ENCODE measurements around the gene PKP3.
"Not testable (repeated sequence)": the region's sequence is repeated elsewhere in the genome, so short reads cannot be mapped to it uniquely, and the experiment has no call there.

PKP3 gene

DNA sequence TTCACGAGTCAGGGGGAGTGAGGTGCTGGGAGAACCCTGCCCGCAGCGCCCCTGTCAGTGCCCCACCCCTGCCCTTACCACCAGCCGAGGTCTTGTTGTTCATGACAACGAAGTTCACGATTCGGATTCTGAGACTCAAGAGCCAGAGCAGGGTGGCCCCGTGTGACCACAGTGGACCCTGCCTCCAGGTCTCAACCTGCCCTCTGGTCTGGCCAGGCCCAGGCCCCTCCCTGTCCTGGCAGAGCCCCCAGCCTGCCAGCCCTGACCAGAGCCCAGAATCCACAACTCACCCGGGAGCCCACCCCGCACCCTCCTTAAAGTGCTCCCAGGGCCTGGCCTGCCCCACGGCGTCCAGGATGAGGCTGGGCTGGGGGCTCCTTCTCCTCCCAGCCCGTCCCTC lies 37.9 kb downstream of the PKP3 start:
- DNase-seq = no peak

DNA sequence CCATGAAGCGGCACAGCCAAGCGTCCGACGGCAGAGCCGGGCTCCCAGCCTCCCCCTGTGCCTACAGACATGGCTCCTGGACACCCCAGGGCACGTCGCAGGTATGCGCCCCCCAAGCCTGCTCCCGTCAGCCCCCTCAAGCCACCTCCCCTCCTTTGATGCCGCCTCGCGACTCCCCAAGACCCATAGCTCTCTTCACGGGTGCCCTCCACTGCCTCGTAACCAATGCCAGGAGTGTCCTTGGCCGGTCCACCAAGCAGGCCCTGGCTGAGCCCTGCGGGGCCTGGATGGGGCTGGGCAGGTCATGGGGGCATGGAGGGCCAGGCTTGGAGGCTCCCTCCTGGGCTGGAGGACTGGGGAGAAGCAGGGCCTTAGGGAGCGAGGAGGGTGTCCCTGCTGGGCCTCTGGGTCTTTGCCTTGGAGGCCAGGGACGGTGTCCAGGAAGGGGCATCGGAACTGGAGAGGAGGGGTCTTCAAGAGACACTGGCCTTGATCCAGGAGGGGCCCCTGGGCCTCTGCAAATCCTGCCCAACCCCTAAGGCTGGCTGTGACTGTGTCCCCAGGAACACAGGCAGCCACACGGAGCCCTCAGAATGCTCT lies 38.6 kb downstream of the PKP3 start:
- no peak for DNase-seq

DNA sequence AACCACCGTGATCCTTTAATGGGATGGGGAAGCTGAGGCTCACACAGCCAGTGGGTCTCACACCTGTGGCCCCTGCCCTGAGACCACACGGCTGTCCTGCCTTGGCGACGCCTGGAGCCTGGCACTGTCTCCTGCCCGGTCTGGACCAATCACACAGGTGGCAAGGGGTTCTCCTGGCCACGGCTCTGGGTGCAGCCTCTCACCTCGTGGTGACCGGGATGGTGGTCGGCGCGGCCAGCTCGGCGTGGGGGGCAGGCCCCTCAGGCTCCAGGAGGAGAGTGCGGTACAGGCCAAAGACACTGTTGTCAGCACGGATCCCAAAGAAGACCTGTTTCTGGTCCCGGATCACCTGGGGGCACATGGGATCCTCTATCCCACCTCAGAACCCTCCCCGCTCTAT lies 39.1 kb downstream of the PKP3 start:
- no peak for DNase-seq

DNA sequence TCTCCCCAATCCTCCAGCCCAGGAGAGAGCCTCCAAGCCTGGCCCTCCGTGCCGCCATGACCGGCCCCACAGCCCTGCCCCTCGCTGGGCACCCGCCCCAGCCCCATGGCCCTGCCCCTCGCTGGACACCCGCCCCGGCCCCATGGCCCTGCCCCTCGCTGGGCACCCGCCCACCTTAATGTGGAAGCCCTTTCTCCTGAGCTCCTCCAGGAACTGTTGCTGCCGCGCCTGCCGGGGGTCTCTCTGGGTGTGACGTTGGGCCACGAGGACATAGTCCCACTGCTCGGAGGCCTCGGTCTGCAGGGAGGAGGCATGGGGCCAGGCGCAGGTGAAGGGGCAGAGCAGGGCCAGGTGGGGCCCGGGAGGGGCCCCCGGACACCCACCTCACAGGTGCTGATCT lies 39.6 kb downstream of the PKP3 start:
- DNase-seq = no peak

DNA sequence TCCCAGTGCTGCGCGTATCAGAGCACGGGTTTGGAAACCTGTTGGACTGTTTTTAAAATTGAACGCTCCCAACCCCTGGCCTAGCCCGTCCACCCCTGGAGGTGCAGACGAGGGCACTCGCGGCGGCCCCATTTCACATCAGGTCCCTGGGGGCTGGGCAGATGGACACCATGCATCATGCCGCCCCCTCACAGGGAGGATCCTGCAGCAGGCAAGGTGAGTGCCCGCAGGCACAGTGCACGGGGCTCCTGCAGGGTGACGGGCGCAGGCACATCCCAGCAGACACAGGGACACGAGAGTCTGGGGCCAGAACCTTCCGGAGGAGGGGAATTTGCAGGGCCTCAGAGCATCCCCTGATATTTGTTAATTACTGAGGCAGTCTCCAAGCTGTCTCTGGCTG lies 40.5 kb downstream of the PKP3 start:
- no peak for DNase-seq

DNA sequence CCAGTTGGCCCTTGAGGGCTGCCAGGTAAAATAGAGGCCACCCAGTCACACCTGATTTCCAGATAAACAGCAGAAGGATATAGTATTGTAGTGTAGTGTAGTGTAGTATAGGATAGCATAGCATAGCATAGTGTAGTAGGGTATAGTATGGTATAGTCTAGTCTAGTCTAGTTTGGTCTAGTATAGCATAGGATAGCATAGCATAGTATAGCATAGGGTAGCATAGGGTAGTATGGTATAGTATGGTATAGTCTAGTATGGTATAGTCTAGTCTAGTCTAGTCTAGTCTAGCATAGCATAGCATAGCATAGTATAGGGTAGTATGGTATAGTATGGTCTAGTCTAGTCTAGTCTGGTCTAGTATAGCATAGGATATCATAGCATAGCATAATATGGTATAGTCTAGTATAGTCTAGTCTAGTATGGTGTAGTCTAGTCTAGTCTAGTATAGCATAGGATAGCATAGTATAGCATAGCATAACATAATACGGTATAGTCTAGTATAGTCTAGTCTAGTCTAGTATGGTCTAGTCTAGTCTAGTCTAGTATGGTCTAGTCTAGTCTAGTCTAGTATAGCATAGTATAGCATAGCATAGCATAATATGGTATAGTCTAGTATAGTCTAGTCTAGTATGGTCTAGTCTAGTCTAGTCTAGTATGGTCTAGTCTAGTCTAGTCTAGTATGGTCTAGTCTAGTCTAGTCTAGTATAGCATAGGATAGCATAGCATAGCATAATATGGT lies 41.2 kb downstream of the PKP3 start:
- DNase-seq = not testable (repeated sequence)

DNA sequence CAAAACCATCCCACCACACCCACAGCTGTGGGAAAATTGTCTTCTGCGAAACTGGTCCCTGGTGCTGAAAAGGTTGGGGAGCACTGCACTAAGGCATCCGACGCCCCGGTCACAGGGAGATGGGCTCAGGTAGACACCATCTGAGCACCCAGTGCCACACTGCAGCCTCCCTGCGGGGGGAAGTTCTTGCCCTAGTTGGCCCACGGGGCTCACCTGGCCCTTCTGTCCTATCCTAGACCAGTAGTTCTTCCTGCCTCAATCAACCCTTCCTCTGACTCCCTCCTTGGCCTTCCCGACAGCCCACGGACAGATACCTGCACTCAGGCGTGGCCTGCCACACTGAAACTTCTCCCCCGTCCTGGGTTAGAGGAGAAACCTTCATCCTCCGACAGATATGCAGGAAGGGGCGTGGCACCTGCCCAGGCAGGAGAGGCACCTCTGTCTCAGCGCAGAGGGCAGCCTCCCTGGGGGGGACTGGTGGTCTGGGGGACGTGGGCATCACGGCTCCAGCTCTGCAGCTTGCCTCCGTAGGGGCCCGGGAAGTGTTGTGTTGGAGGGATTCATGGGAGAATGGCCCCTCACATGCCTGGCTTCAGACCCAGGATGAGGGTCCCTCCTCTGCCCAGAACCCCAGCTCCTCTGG lies 43.3 kb downstream of the PKP3 start:
- no peak for DNase-seq

DNA sequence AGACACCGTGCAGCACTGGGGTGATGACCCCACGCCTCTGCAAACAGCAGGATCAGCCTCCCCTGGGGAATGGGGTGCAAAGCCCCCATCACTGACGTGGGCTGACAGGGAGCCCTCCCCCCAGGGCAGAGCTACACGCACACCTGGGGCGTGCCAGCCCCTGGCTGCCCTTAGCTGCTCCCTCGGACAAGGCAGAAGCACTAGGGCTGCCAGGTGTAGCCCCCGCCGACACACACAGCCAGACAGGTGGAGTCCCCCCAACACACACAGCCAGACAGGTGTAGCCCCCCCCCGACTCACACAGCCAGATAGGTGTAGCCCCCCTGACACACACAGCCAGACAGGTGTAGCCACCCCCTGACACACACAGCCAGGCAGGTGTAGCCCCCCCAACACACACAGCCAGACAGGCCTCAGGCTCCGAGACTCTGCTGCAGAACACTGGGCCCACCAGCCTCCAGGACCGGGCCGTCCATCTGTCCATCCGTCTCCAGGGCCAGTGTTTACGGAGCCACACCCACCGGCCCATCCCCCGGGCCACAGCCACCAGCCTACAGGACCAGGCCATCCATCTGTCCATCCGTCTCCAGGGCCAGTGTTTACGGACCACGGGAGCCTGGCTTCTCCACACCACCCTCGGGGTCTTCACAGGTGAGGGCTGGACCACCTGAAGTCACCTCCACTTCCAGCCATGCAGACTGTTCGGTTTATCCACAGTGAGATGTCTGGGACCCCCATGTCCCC lies 44.3 kb downstream of the PKP3 start:
- no peak for DNase-seq

DNA sequence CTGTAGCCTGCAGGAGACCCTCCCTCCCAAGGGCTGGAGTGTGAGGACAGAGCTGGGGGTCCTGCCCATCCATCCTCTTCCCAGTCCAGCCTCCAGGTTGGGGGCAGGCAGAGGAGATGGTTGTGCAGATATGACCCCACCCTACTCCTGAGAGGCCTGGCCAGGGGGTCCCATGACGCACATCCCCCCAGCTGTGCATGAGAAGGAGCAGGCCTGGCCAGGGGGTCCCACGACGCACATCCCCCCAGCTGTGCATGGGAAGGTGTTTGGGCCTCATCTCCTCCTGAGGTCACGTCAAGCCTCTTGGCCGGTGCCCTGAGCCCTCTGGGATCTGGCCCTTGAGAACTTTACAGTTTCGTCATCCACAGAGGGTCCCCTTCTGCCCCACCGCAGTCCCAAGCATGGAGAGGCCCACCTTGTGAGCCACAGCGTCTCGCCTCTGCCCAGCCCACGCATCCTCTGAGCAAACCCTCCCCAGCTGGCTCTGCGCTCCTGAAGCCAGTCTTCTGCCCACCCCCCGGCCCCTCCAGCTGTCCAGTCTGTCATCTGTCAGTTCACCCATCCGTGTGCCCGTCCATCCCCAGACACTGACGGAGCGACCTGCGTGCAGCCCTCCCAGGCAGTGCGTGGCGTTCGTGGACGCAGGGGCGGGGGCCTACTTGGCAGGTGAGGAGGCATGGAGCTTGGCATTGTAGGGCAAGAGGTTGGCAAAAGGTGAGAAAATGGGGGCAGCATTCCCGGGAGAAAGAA lies 45.5 kb downstream of the PKP3 start:
- DNase-seq = no peak

DNA sequence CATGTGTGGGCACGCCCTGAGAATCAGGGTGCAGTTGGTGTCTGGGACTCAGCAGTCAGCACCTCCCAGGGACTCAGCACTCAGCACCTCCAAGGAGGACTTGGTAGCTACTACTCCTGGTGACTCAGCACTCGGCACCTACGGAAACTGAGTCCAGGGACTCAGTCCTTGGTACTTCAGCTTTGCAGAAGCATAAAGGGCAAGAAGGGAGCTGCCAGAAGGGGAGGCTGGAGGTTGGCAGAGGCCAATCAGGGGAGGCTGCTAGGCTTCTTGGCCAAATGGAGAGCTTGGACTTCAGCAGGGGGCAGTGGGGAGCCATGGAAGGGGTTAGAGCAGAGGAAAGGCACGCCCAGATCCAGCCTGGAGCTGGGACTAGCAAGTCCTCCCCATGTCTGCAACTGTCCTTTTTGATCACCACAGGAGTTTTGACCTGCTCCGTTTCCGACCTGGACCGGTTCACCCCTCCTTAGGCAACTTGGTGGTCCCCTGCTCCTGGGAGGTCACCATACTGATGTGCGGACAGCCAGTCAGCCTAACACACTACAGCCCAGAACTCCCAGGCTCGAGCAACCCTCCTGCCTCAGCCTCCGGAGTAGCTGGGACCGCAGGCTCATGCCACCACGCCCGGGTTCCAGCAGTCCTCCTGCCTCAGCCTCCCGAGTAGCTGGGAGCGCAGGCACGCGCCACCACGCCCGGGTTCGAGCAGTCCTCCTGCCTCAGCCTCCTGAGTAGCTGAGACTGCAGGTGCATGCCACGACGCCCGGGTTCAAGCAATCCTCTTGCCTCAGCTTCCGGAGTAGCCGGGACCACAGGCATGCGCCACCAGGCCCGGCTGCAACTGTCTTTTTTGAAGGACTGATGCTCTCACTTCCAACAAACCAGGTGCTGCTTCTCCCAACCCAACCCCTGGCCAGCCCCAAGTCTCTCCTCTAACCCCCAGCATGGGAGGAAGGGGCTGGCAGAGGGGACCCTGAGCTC lies 46.3 kb downstream of the PKP3 start:
- no peak for DNase-seq

DNA sequence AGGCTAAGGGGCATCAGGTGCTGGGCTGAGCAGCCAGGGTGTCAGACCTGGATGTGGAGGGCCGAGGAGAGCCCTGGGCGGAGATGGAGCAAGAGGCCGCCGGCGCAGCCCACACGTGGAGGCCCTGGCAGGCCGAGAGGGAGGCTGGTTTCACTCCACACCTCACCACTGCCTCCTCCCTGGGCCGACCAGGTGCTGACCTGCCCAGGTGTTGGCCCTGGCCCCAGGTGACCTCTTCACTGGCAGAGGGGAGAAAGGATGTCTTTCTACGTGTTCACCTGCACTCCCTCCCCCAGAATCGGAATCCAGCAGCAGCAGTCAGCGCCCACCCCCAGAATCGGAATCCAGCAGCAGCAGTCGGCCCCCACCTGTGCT lies 47.0 kb downstream of the PKP3 start:
- no peak for DNase-seq

DNA sequence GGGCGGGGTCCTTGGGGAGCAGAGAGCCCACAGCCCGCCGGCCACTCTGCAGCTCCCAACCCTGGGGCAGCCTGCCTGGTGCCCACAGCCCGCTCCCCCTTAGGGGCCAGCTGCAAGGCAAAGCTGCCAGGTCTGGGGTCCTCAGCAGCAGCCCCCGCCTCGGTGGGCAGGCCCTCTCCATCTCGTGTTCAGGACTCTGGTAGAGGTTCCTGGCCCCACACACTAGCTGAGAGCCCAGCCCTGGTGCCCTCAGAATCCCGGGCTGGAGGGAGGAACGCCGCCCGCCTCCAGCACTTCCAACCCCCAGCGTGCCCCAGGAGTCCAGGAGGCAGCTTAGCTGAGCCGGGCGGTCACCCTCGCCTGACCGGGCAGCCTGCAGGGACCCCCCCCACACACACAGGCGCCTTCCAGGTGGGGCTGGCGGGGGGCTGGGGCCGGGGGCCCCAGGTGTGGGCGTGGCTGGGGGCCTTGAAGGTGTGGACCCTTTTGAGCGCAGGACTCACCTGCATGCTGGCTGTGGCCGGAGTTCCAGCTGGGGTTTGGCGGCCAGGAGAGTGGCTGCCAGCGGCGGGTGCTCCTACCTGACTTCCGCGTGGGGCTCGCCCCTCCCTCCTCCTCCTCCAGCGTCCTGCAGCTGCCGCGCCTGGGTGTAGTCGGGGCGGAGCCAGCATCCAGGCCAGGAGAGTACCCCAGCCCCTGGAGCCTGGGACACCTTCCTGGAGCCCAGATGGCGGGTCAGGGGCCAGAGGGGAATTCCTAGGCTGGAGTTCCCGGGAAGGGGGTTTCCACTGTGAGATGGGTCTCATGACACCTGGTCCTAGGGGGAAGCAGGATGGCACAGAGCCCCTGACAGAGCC lies 47.6 kb downstream of the PKP3 start, which contains the start of gene ANO9:
Gene ANO9, minus strand, starts transcription at position 594 of the 857 bp plus-strand sequence. Its CDS starts 85 bp downstream, at position 509.
- peak; percentile 55 to 61 for DNase-seq

DNA sequence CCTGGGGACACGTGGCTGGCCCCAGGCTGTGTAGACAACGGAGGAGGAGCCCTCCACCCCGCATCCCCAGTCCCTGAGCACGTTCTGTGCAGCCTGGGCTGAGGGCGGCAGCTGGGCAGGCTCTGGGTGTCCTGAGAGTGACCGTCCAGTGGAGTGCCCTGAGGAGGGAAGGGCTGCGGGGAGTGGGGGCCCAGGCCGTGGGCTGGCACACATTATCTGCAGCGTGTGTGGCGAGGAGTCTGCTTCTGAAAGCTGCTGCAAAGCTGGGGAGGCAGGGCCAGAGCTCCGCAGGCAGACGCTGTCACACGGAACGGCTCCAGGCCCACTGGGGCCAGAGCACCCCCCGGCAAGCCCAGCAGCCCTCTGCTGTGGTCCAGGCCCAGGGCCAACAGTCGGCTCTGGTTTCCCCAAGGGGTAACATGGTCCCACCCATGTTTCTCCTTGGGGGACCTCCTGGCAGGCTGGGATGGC lies 48.6 kb downstream of the PKP3 start:
- no peak for DNase-seq

DNA sequence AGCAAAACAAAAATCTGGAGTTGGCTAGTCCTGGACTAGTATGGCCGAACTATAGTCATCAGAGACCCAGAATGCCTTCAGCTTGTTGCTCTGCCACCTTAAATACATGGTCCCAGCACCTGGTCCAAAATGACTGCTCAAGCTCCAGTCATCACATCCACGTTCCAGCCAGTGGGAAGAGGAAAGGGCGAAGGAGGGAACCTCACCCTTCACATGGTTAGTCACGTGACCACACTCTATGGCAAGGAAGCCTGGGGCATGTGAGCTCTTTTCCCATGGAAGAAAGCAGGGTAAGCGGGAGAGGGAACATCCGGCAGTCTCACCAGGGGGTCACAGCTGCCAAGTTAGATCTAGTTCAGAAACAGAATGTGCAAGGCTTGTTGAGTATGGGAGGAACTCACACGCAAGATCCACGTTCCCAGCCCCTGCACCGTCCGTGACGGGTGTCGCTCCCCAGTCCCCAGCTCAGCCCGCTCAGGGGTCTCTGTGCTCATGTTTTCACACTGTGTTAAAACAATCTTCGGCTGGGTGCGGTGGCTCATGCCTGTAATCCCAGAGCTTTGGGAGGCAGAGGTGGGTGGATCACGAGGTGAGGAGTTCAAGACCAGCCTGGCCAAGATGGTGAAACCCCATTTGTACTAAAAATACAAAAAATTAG lies 49.7 kb downstream of the PKP3 start:
- DNase-seq = no peak

DNA sequence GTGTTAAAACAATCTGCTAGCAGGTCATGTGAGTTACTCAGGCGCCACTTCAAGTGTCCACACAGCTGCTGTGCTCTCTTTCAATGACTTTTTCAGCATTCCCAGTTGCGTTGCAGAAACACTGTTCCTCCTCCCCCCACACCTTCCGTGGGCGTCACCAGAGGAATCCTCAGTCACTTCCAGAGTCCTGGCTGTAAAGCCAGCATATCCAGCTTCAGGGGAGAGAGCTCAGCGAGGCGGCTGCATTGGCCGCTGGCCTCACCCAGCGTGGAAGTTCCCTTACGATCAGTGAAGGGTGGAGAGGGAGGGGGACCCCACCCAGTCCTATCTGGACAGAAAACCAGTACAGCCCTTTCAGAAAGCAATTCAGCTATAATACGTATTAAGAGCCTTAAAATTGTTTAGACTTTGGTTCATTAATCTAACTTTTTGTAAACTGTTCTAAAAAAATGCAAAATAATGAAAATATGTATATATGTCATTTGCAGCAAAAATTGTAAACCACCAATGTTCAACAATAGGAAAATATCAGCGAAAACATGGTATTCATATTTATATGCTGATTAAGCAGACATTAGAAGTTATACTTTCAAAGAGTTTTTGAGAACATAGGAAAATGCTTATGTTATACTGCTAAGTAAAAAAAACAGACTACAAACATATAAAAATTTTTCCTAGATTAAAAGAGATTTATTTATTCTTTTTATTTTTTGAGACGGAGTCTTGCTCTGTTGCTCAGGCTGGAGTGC lies 50.6 kb downstream of the PKP3 start:
- DNase-seq = no peak

DNA sequence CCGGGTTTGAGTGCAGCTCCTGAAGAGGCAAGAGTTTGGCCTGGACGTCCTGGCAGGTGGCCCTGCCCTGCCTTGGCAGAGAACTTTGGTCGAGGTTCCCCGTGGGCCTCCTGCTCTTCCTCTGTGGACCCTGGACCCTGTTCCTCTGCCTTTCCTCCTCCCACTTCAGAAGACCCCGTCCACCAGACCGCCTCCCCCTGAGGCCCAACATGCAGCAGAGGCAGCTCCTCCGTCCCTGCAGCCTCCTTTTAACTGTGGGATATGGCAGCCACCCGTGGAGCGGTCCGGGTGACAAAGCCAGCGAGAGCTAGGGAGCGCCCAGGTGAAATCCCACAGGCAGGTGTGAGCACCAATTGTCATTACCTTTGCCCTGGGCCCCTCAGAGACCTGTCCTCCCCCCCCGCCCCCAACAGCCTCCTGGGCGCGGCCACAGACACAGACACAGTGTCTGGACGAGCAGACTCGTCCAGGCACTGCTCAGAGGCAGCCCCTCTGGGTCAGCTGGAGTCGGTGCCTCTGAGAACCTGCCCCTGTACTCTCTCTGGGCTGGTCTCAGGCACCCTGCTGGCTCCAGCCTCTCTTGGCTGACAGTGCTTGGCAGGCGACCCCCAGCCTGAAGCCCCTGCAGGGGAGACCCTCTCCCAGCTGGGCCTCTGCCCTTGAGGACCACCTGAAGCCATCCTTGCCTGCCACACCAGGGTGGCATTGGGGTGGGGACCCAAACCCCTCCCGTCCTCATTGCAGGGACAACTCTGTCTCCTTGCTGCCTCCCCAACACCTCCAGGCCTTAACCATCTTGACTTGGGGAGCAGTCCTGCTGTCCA lies 52.0 kb downstream of the PKP3 start:
- DNase-seq = no peak

DNA sequence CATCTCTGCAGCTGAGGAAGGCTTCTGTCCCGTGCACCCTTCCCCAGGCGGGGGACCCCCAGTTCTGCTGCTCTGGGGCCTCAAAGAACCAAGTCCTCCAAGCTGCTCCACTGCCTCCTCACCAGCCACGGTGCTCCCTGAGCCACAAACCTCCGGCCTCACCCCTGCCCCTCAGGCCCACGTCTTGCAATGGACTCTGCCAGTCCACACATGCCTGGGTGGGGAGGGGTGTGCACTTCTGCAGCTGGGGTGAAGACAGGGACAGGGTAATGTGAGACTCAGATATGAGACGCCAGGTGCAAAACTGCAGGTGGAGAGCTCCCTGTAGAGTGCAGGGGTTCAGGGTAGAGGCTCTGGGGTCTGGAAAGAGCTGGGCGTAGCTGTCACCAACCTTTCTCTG lies 52.9 kb downstream of the PKP3 start:
- DNase-seq = no peak

Data from stimulated activated CD4-positive, alpha-beta T cell treated with anti-CD3 and anti-CD28 coated beads, Interleukin-4, amount 100 ng/mL, for 4 hours (primary cell).